ENCODE data around the gene PRR9.

PRR9 gene

DNA sequence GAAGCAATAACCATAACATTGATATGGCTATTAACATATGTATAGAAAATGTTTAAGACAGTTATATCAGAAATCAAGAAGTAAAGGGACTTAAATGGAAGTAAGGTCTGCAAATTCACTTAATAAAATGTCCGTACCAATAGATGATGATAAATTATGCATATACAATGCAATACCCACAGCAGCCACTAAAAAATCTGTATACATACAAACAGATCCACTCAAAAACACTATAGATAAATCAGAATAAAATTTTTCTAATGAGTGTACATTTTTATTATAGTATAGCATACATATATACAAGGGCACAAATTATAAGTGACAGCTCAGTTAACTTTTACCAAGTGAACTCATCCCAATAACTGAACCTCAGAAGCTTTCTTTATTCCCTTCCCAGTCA lies 48.1 kb downstream of the PRR9 start:
- H3K4me3 ChIP-seq (ENCODE audit: control insufficient read depth, low read depth, low read length): no peak overlapping the region
- TF ChIP-seq, protein P1, sequence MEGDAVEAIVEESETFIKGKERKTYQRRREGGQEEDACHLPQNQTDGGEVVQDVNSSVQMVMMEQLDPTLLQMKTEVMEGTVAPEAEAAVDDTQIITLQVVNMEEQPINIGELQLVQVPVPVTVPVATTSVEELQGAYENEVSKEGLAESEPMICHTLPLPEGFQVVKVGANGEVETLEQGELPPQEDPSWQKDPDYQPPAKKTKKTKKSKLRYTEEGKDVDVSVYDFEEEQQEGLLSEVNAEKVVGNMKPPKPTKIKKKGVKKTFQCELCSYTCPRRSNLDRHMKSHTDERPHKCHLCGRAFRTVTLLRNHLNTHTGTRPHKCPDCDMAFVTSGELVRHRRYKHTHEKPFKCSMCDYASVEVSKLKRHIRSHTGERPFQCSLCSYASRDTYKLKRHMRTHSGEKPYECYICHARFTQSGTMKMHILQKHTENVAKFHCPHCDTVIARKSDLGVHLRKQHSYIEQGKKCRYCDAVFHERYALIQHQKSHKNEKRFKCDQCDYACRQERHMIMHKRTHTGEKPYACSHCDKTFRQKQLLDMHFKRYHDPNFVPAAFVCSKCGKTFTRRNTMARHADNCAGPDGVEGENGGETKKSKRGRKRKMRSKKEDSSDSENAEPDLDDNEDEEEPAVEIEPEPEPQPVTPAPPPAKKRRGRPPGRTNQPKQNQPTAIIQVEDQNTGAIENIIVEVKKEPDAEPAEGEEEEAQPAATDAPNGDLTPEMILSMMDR (IDR thresholded peaks at IDR 0.05; ENCODE audit: control insufficient read depth, insufficient read depth, low read depth, low read length, missing control alignments): no peak
- DNase-seq (ENCODE audit: low read depth): no peak

Data from AG09309 (cell line).